Measurements from ENCODE around the gene CRYBG3. TPM values are rescaled to one million over a fixed set of nuclear protein-coding genes. Genes with fewer than 3 reads are reported as not detected.

Gene CRYBG3
- total and polyA plus RNA-seq, 4 donors: 1.1 to 9.5 (median 2.5) TPM

- no peak overlapping the region for H3K27ac ChIP-seq (ENCODE audit: low read depth in 1 of 2, low read length in 2 of 2)
- DNase-seq (ENCODE audit: low spot score): no peak
- H3K4me3 ChIP-seq (ENCODE audit: low read depth in 1 of 3, low read length in 3 of 3): no peak overlapping the region
- H3K9ac ChIP-seq (ENCODE audit: low read depth in 1 of 2, low read length in 2 of 2): no peak overlapping the region
- 89% methylated on average over 5 of the region's 5 CpGs for WGBS
- H3K27me3 ChIP-seq (ENCODE audit: control insufficient read depth in 4 of 4, insufficient read depth in 4 of 4, low read length in 3 of 4): no peaks in the 10 kb centered on the region
- no peaks in the 10 kb centered on the region for H3K4me1 ChIP-seq (ENCODE audit: control insufficient read depth in 4 of 4, insufficient read depth in 4 of 4, low read length in 3 of 4)
- H3K9me3 ChIP-seq (ENCODE audit: control insufficient read depth in 4 of 4, low read length in 3 of 4): no peaks in the 10 kb centered on the region
- TF ChIP-seq RXRA (IDR thresholded peaks at IDR 0.05): no peak
- TF ChIP-seq FOXA2 (IDR thresholded peaks at IDR 0.05): no peak
- TF ChIP-seq NR2F2 (IDR thresholded peaks at IDR 0.05): no peak
- no peak for TF ChIP-seq JUND (IDR thresholded peaks at IDR 0.05)
- TF ChIP-seq, protein P1, sequence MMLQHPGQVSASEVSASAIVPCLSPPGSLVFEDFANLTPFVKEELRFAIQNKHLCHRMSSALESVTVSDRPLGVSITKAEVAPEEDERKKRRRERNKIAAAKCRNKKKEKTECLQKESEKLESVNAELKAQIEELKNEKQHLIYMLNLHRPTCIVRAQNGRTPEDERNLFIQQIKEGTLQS (IDR thresholded peaks at IDR 0.05): no peak
- no peak for TF ChIP-seq SP1 (IDR thresholded peaks at IDR 0.05)
- TF ChIP-seq, protein P2, sequence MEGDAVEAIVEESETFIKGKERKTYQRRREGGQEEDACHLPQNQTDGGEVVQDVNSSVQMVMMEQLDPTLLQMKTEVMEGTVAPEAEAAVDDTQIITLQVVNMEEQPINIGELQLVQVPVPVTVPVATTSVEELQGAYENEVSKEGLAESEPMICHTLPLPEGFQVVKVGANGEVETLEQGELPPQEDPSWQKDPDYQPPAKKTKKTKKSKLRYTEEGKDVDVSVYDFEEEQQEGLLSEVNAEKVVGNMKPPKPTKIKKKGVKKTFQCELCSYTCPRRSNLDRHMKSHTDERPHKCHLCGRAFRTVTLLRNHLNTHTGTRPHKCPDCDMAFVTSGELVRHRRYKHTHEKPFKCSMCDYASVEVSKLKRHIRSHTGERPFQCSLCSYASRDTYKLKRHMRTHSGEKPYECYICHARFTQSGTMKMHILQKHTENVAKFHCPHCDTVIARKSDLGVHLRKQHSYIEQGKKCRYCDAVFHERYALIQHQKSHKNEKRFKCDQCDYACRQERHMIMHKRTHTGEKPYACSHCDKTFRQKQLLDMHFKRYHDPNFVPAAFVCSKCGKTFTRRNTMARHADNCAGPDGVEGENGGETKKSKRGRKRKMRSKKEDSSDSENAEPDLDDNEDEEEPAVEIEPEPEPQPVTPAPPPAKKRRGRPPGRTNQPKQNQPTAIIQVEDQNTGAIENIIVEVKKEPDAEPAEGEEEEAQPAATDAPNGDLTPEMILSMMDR (IDR thresholded peaks at IDR 0.05; ENCODE audit: low read depth, low read length, missing input control): no peak
- TF ChIP-seq YY1 (IDR thresholded peaks at IDR 0.05): no peak
- TF ChIP-seq TAF1 (conservative IDR thresholded peaks at IDR 0.05): no peak
- TF ChIP-seq RAD21 (IDR thresholded peaks at IDR 0.05): no peak
- no peak for TF ChIP-seq GABPA (IDR thresholded peaks at IDR 0.05 in 1 of 2, conservative IDR thresholded peaks at IDR 0.05 in 1 of 2)
- TF ChIP-seq, protein P3, sequence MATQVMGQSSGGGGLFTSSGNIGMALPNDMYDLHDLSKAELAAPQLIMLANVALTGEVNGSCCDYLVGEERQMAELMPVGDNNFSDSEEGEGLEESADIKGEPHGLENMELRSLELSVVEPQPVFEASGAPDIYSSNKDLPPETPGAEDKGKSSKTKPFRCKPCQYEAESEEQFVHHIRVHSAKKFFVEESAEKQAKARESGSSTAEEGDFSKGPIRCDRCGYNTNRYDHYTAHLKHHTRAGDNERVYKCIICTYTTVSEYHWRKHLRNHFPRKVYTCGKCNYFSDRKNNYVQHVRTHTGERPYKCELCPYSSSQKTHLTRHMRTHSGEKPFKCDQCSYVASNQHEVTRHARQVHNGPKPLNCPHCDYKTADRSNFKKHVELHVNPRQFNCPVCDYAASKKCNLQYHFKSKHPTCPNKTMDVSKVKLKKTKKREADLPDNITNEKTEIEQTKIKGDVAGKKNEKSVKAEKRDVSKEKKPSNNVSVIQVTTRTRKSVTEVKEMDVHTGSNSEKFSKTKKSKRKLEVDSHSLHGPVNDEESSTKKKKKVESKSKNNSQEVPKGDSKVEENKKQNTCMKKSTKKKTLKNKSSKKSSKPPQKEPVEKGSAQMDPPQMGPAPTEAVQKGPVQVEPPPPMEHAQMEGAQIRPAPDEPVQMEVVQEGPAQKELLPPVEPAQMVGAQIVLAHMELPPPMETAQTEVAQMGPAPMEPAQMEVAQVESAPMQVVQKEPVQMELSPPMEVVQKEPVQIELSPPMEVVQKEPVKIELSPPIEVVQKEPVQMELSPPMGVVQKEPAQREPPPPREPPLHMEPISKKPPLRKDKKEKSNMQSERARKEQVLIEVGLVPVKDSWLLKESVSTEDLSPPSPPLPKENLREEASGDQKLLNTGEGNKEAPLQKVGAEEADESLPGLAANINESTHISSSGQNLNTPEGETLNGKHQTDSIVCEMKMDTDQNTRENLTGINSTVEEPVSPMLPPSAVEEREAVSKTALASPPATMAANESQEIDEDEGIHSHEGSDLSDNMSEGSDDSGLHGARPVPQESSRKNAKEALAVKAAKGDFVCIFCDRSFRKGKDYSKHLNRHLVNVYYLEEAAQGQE (IDR thresholded peaks at IDR 0.05): no peak
- TF ChIP-seq HNF4A (conservative IDR thresholded peaks at IDR 0.05): no peak
- TF ChIP-seq HNF4G (IDR thresholded peaks at IDR 0.05): no peak
- peaks cover 14 to 79% (median 44%) of the 10 kb centered on the region in 4 donors for H3K36me3 ChIP-seq (ENCODE audit: control insufficient read depth in 4 of 4, insufficient read depth in 3 of 4, low read depth in 1 of 4, low read length in 3 of 4)
Measured at GRCh38 chr3:97949743-97950142, 127.9 kb downstream of the CRYBG3 start.

DNA sequence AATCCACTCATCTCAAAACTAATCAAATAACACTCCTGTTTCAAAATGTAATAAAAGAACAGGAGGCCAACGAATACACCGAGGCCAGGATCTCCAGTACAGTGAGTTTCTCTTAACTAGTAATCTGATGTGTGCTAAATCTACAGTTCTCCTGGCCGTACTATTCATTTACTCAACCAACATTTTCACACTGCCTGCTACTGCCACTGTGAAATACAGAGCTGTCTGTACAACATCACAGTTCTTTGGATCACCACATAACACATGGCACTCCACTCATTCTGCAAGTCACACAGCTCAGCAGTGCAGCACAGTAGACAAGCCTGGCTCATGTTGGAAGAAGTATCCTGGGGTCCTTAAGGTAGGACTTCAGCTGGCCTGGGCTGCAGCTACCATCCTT, 128.5 kb downstream of the CRYBG3 start:
- Histone ChIP-seq H3K4me3 (ENCODE audit: low read depth in 1 of 3, low read length in 3 of 3) (no peak overlapping the region), H3K9me3 (ENCODE audit: control insufficient read depth in 4 of 4, low read length in 3 of 4) (no peaks in the 10 kb centered on the region), H3K27ac (ENCODE audit: low read depth in 1 of 2, low read length in 2 of 2) (no peak overlapping the region), H3K9ac (ENCODE audit: low read depth in 1 of 2, low read length in 2 of 2) (no peak overlapping the region), H3K36me3 (ENCODE audit: control insufficient read depth in 4 of 4, insufficient read depth in 3 of 4, low read depth in 1 of 4, low read length in 3 of 4) (peaks cover 14 to 73% (median 44%) of the 10 kb centered on the region in 4 donors), H3K4me1 (ENCODE audit: control insufficient read depth in 4 of 4, insufficient read depth in 4 of 4, low read length in 3 of 4) (no peaks in the 10 kb centered on the region), H3K27me3 (ENCODE audit: control insufficient read depth in 4 of 4, insufficient read depth in 4 of 4, low read length in 3 of 4) (no peaks in the 10 kb centered on the region)
- 46% methylated on average over 3 of the region's 3 CpGs for WGBS
- no peak for DNase-seq (ENCODE audit: low spot score)
- no peak for TF ChIP-seq FOXA2 (IDR thresholded peaks at IDR 0.05)
- TF ChIP-seq, protein P4, sequence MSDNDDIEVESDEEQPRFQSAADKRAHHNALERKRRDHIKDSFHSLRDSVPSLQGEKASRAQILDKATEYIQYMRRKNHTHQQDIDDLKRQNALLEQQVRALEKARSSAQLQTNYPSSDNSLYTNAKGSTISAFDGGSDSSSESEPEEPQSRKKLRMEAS (IDR thresholded peaks at IDR 0.05): no peak
